ENCODE measurements around the gene GCLC. TPM values are rescaled to one million over a fixed set of nuclear protein-coding genes. Genes with fewer than 3 reads are reported as not detected.

GCLC gene
- total RNA-seq, 1 experiment from 2014 or later = 47.1 TPM

DNA sequence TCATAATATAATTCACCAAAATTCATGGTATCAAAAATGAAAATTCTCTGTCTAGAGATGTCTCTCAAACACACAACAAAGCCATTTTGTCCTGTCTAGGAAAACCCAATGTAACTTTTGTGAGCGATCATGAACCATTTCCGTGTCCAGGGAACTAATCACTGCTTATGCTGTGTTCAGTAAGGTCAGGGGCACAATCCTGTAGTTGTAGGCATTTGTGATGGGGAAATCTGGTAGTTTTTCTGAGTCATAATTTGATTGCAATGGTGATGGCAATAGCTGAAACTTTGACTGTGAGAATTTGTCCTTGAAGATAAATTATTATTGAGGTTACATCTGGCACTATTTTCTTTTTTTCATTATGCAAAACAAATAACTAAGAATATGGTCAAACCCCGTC is 21.0 kb upstream of the GCLC start (continued):
- TF ChIP-seq, protein P1, sequence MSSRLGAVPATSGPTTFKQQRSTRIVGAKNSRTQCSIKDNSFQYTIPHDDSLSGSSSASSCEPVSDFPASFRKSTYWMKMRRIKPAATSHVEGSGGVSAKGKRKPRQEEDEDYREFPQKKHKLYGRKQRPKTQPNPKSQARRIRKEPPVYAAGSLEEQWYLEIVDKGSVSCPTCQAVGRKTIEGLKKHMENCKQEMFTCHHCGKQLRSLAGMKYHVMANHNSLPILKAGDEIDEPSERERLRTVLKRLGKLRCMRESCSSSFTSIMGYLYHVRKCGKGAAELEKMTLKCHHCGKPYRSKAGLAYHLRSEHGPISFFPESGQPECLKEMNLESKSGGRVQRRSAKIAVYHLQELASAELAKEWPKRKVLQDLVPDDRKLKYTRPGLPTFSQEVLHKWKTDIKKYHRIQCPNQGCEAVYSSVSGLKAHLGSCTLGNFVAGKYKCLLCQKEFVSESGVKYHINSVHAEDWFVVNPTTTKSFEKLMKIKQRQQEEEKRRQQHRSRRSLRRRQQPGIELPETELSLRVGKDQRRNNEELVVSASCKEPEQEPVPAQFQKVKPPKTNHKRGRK (CRISPR knock-in tag; IDR thresholded peaks at IDR 0.05; ENCODE audit: borderline replicate concordance) = no peak
- TF ChIP-seq ETV6 (CRISPR knock-in tag; IDR thresholded peaks at IDR 0.05) (no peak), ATF3 (CRISPR knock-in tag; conservative IDR thresholded peaks at IDR 0.05) (no peak)

DNA sequence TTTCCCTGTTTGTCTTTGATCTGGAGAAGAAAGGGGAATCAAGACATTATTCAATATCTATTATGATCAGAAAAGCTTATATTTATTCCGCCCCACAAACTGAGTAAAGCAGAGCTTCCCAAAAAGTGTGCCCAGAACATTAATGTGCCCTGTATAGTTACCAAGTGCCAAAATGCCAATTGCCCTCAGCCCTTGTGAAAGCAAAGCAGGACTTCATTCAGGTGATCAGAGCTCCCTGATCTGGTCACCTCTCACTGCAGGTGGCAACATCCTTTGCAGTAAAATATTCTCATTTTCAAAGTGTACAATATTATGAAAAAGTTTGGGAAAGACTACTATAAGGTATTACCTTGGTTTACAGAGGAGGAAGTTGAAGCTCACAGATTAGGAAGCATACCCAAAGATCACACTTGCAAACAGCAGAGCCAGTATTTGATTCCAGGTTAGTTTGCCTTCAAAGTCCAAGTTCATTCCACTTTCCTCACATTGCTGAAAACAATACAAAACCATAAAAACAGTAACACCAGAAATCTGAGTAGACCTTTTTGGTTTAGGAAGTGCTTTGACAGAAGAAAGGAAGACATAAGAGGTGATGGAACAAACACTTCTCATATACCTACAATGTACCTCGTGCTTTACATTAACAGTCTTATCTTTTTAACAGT is 19.6 kb upstream of the GCLC start:
- no peak for ATAC-seq
- TF ChIP-seq ZNF121 (CRISPR knock-in tag; IDR thresholded peaks at IDR 0.05) (no peak), FOXJ3 (CRISPR knock-in tag; IDR thresholded peaks at IDR 0.05; ENCODE audit: borderline replicate concordance) (no peak), TCF7 (CRISPR knock-in tag; IDR thresholded peaks at IDR 0.05; ENCODE audit: low read depth) (no peak), SMAD3 (CRISPR knock-in tag; IDR thresholded peaks at IDR 0.05; ENCODE audit: borderline replicate concordance) (no peak), GRHL2 (CRISPR knock-in tag; IDR thresholded peaks at IDR 0.05; ENCODE audit: insufficient replicate concordance, severe bottlenecking) (no peak), ZNF281 (CRISPR knock-in tag; IDR thresholded peaks at IDR 0.05) (no peak), NFATC4 (CRISPR knock-in tag; IDR thresholded peaks at IDR 0.05) (no peak), ATF1 (CRISPR knock-in tag; IDR thresholded peaks at IDR 0.05) (no peak), TEAD1 (CRISPR knock-in tag; IDR thresholded peaks at IDR 0.05) (no peak), KAT7 (CRISPR knock-in tag; IDR thresholded peaks at IDR 0.05; ENCODE audit: borderline replicate concordance) (no peak), FOXK1 (CRISPR knock-in tag; IDR thresholded peaks at IDR 0.05) (no peak), NFE2L1 (CRISPR knock-in tag; IDR thresholded peaks at IDR 0.05) (no peak), ZNF219 (CRISPR knock-in tag; IDR thresholded peaks at IDR 0.05; ENCODE audit: borderline replicate concordance) (no peak), ZNF671 (CRISPR knock-in tag; IDR thresholded peaks at IDR 0.05) (no peak), OVOL2 (CRISPR knock-in tag; IDR thresholded peaks at IDR 0.05; ENCODE audit: borderline replicate concordance) (no peak), ZBTB43 (CRISPR knock-in tag; IDR thresholded peaks at IDR 0.05) (no peak), JUN (CRISPR knock-in tag; IDR thresholded peaks at IDR 0.05) (no peak), ARID4B (CRISPR knock-in tag; IDR thresholded peaks at IDR 0.05; ENCODE audit: borderline replicate concordance) (no peak), NR1H2 (CRISPR knock-in tag; IDR thresholded peaks at IDR 0.05) (no peak)
- TF ChIP-seq, protein P2, sequence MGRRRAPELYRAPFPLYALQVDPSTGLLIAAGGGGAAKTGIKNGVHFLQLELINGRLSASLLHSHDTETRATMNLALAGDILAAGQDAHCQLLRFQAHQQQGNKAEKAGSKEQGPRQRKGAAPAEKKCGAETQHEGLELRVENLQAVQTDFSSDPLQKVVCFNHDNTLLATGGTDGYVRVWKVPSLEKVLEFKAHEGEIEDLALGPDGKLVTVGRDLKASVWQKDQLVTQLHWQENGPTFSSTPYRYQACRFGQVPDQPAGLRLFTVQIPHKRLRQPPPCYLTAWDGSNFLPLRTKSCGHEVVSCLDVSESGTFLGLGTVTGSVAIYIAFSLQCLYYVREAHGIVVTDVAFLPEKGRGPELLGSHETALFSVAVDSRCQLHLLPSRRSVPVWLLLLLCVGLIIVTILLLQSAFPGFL (CRISPR knock-in tag; IDR thresholded peaks at IDR 0.05; ENCODE audit: borderline replicate concordance) = no peak
- POLR2A ChIA-PET = no interaction called here

More for the DNA sequence above, 19.6 kb upstream of the GCLC start:
- DNase-seq (ENCODE audit: low spot score) = no peak
- Mint-ChIP-seq H3K4me1 (no peaks in the 10 kb centered on the region), H3K36me3 (peaks cover 35% of the 10 kb centered on the region), H3K4me3 (no peak overlapping the region), H3K27me3 (ENCODE audit: low read depth) (0 out of 2 replicates have a peak, but pooled peaks cover 3% of the 10 kb centered on the region), H3K27ac (no peak overlapping the region), H3K9me3 (peaks cover 46% of the 10 kb centered on the region)
- CTCF ChIA-PET = no interaction called here

All from WTC11 (cell line).